Measurements from ENCODE around the gene KRT72. TPM values are rescaled to one million over a fixed set of nuclear protein-coding genes. Genes with fewer than 3 reads are reported as not detected.

The KRT72 gene
- total RNA-seq, 1 experiment from 2014 or later: 0.17 TPM

GRCh38 chr12:52634266-52635056 lies 33.2 kb upstream of the KRT72 start:
- H3K4me1 ChIP-seq (ENCODE audit: control insufficient read depth in 1 of 2, insufficient read depth in 2 of 2, low read length in 2 of 2): no peaks in the 10 kb centered on the region
- POLR2A ChIA-PET: no interaction called here

More at GRCh38 chr12:52634266-52635056, 33.2 kb upstream of the KRT72 start:
- Histone ChIP-seq H3K4me3 (replicated peaks in 1 of 2; ENCODE audit: low read depth in 1 of 2, low read length in 2 of 2) (no peak overlapping the region), H2AFZ (ENCODE audit: low read depth, low read length, poor library complexity, severe bottlenecking) (no peak overlapping the region), H3K36me3 (ENCODE audit: control insufficient read depth in 1 of 2, insufficient read depth in 2 of 2, low read length in 2 of 2) (no peaks in the 10 kb centered on the region), H3K27me3 (ENCODE audit: insufficient read depth, low read length) (no peaks in the 10 kb centered on the region), H3K4me2 (ENCODE audit: low read length) (no peak overlapping the region), H3K9ac (ENCODE audit: low read length) (no peak overlapping the region), H3K9me3 (ENCODE audit: control insufficient read depth in 1 of 2, insufficient read depth in 1 of 2, low read depth in 1 of 2, low read length in 2 of 2) (no peaks in the 10 kb centered on the region), H3K27ac (ENCODE audit: low read depth, low read length) (no peak overlapping the region), H4K20me1 (ENCODE audit: insufficient read depth) (no peaks in the 10 kb centered on the region), H3K9me2 (ENCODE audit: insufficient read depth) (no peaks in the 10 kb centered on the region), H3K79me2 (ENCODE audit: insufficient read depth, low read length) (no peaks in the 10 kb centered on the region)
- no TSS peak for BruUV-seq (replicated peaks)
- DNase-seq (ENCODE audit: low read depth, low spot score) (no peak), ATAC-seq (no peak)
- no peak for TF ChIP-seq POLR2AphosphoS5 (IDR thresholded peaks at IDR 0.05; ENCODE audit: low read depth, low read length)
- TF ChIP-seq SP1 (IDR thresholded peaks at IDR 0.05; ENCODE audit: low read depth): no peak
- no peak for TF ChIP-seq POLR2A (IDR thresholded peaks at IDR 0.05; ENCODE audit: borderline replicate concordance, extremely low read depth, insufficient read depth, insufficient read length)
- no peak for TF ChIP-seq MAX (IDR thresholded peaks at IDR 0.05)
- TF ChIP-seq FOSL1 (IDR thresholded peaks at IDR 0.05; ENCODE audit: low read depth): no peak
- TF ChIP-seq EGR1 (IDR thresholded peaks at IDR 0.05; ENCODE audit: low read depth): no peak
- TF ChIP-seq EZH2phosphoT487 (IDR thresholded peaks at IDR 0.05; ENCODE audit: borderline replicate concordance): no peak
- TF ChIP-seq SIN3A (IDR thresholded peaks at IDR 0.05; ENCODE audit: low read depth): no peak
- TF ChIP-seq CEBPB (IDR thresholded peaks at IDR 0.05; ENCODE audit: low read depth): no peak
- no peak for TF ChIP-seq ELF1 (IDR thresholded peaks at IDR 0.05; ENCODE audit: borderline replicate concordance, low read depth)
- no peak for TF ChIP-seq JUND (IDR thresholded peaks at IDR 0.05)
- TF ChIP-seq ZBTB33 (IDR thresholded peaks at IDR 0.05; ENCODE audit: extremely low read depth, insufficient replicate concordance, low read length): no peak
- TF ChIP-seq RAD21 (IDR thresholded peaks at IDR 0.05; ENCODE audit: low read depth): no peak
- TF ChIP-seq SRF (IDR thresholded peaks at IDR 0.05; ENCODE audit: low read depth): no peak
- TF ChIP-seq, protein P1, sequence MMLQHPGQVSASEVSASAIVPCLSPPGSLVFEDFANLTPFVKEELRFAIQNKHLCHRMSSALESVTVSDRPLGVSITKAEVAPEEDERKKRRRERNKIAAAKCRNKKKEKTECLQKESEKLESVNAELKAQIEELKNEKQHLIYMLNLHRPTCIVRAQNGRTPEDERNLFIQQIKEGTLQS (IDR thresholded peaks at IDR 0.05): no peak
- TF ChIP-seq REST (IDR thresholded peaks at IDR 0.05; ENCODE audit: low read depth): no peak
- TF ChIP-seq TCF7L2 (IDR thresholded peaks at IDR 0.05; ENCODE audit: borderline replicate concordance, extremely low read depth, insufficient read depth, insufficient read length): no peak
- no peak for TF ChIP-seq YY1 (IDR thresholded peaks at IDR 0.05; ENCODE audit: extremely low read depth, insufficient replicate concordance, low read depth, low read length)
- TF ChIP-seq CTCF (IDR thresholded peaks at IDR 0.05 in 2 of 3, conservative IDR thresholded peaks at IDR 0.05 in 1 of 3; ENCODE audit: borderline replicate concordance in 1 of 3, insufficient read depth in 1 of 3, low read depth in 2 of 3, low read length in 2 of 3): no peak
- no peak for TF ChIP-seq ZFX (IDR thresholded peaks at IDR 0.05)
- intact Hi-C loops (cut with micrococcal nuclease): no loop called here
- ChIA-PET RAD21 (ENCODE audit: low non-redundant PET in 1 of 2, low total read pairs in 2 of 2, uncharacterized antibody in 2 of 2, unreplicated experiment in 2 of 2) (no interaction called here), CTCF (no interaction called here)

All from HCT116 (cell line).